Measurements from ENCODE around the gene ACTMAP. TPM values are rescaled to one million over a fixed set of nuclear protein-coding genes. Genes with fewer than 3 reads are reported as not detected.

ACTMAP gene
- total RNA-seq, 2 donors from 2014 or later = 0.68 to 1.1 TPM

GRCh38 chr19:40702337-40703012 lies 47.8 kb downstream of the ACTMAP start:
- Histone ChIP-seq H3K4me3 (no peak overlapping the region), H3K27ac (no peak overlapping the region), H3K36me3 (peaks cover 47% of the 10 kb centered on the region), H3K9me3 (no peaks in the 10 kb centered on the region), H3K4me1 (ENCODE audit: control insufficient read depth in 1 of 2, low read depth in 2 of 2) (no peaks in the 10 kb centered on the region), H3K27me3 (replicated peaks; ENCODE audit: insufficient read depth) (no peaks in the 10 kb centered on the region)
- ATAC-seq (ENCODE audit: insufficient number of reproducible peaks, low FRiP score, low read depth) = no peak
- DNase-seq (ENCODE audit: low spot score) = no peak
- no peak for TF ChIP-seq CTCF (IDR thresholded peaks at IDR 0.05)

GRCh38 chr19:40701758-40702157 lies 48.5 kb downstream of the ACTMAP start:
- ATAC-seq (ENCODE audit: insufficient number of reproducible peaks, low FRiP score, low read depth) (no peak), DNase-seq (ENCODE audit: low spot score) (no peak)
- no peak overlapping the region for H3K4me3 ChIP-seq
- no peak overlapping the region for H3K27ac ChIP-seq
- H3K9me3 ChIP-seq = no peaks in the 10 kb centered on the region
- H3K36me3 ChIP-seq = peaks cover 47% of the 10 kb centered on the region
- H3K27me3 ChIP-seq (replicated peaks; ENCODE audit: insufficient read depth) = no peaks in the 10 kb centered on the region
- H3K4me1 ChIP-seq (ENCODE audit: control insufficient read depth in 1 of 2, low read depth in 2 of 2) = no peaks in the 10 kb centered on the region
- no peak for TF ChIP-seq CTCF (IDR thresholded peaks at IDR 0.05)

- no peaks in the 10 kb centered on the region for H3K4me1 ChIP-seq (ENCODE audit: control insufficient read depth in 1 of 2, low read depth in 2 of 2)
- H3K36me3 ChIP-seq = peaks cover 43% of the 10 kb centered on the region
- no peak overlapping the region for H3K27ac ChIP-seq
- H3K9me3 ChIP-seq = no peaks in the 10 kb centered on the region
- no peak overlapping the region for H3K4me3 ChIP-seq
- no peaks in the 10 kb centered on the region for H3K27me3 ChIP-seq (replicated peaks; ENCODE audit: insufficient read depth)
- no peak for TF ChIP-seq CTCF (IDR thresholded peaks at IDR 0.05)
- ATAC-seq (ENCODE audit: insufficient number of reproducible peaks, low FRiP score, low read depth) (no peak), DNase-seq (ENCODE audit: low spot score) (no peak)
Observed at GRCh38 chr19:40700083-40700482, 50.2 kb downstream of the ACTMAP start.

GRCh38 chr19:40697007-40697406 lies 53.3 kb downstream of the ACTMAP start:
- Histone ChIP-seq H3K27me3 (replicated peaks; ENCODE audit: insufficient read depth) (no peaks in the 10 kb centered on the region), H3K36me3 (peaks cover 25% of the 10 kb centered on the region), H3K27ac (no peak overlapping the region), H3K4me3 (no peak overlapping the region), H3K4me1 (ENCODE audit: control insufficient read depth in 1 of 2, low read depth in 2 of 2) (no peaks in the 10 kb centered on the region), H3K9me3 (no peaks in the 10 kb centered on the region)
- ATAC-seq (ENCODE audit: insufficient number of reproducible peaks, low FRiP score, low read depth) = no peak
- no peak for DNase-seq (ENCODE audit: low spot score)
- no peak for TF ChIP-seq CTCF (IDR thresholded peaks at IDR 0.05)

- ATAC-seq (ENCODE audit: insufficient number of reproducible peaks, low FRiP score, low read depth) (no peak), DNase-seq (ENCODE audit: low spot score) (no peak)
- Histone ChIP-seq H3K4me1 (ENCODE audit: control insufficient read depth in 1 of 2, low read depth in 2 of 2) (peaks cover 0 to 9% of the 10 kb centered on the region in 2 donors), H3K27ac (no peak overlapping the region), H3K27me3 (replicated peaks; ENCODE audit: insufficient read depth) (no peaks in the 10 kb centered on the region), H3K9me3 (no peaks in the 10 kb centered on the region), H3K36me3 (peaks cover 18% of the 10 kb centered on the region), H3K4me3 (no peak overlapping the region)
- no peak for TF ChIP-seq CTCF (IDR thresholded peaks at IDR 0.05)
Observed at GRCh38 chr19:40695881-40696280, 54.4 kb downstream of the ACTMAP start.
